Trophoblast cell (in vitro differentiated cells and primary cell): Measurements from ENCODE around the gene ASB11.

Source experiments
- DNase-seq, 2 donors: peaks; one replicate each; pipeline ENCODE4 v3.0.0-alpha.2; 2016
- H2AFZ ChIP-seq: 2 replicates; pipeline ENCODE4 v1.6.1; 2013; ENCODE audit warnings: low read length, moderate library complexity, mild to moderate bottlenecking; ENCODE audit not compliant: insufficient read depth, poor library complexity
- H2AK5ac ChIP-seq: 2 replicates; pipeline ENCODE4 v1.6.1; 2013; ENCODE audit warnings: mild to moderate bottlenecking, low read length
- H2BK120ac ChIP-seq: 2 replicates; pipeline ENCODE4 v1.6.1; 2013; ENCODE audit warnings: low read length, mild to moderate bottlenecking, moderate library complexity; ENCODE audit not compliant: insufficient read depth, poor library complexity
- H2BK12ac ChIP-seq: 2 replicates; pipeline ENCODE4 v1.6.1; 2013; ENCODE audit warnings: mild to moderate bottlenecking, low read length, moderate library complexity
- H2BK5ac ChIP-seq: 2 replicates; pipeline ENCODE4 v1.6.1; 2013; ENCODE audit warnings: low read length, low read depth, moderate library complexity, mild to moderate bottlenecking; ENCODE audit not compliant: poor library complexity
- H3K14ac ChIP-seq: 2 replicates; pipeline ENCODE4 v1.6.1; 2013; ENCODE audit warnings: mild to moderate bottlenecking, low read length
- H3K18ac ChIP-seq: 2 replicates; pipeline ENCODE4 v1.6.1; 2013; ENCODE audit warnings: mild to moderate bottlenecking, low read length
- H3K23ac ChIP-seq: 2 replicates; pipeline ENCODE4 v1.6.1; 2013; ENCODE audit warnings: low read length
- H3K27ac ChIP-seq: 2 replicates; pipeline ENCODE4 v1.5.1; 2013; ENCODE audit warnings: low read depth, mild to moderate bottlenecking, inconsistent platforms, low read length, moderate library complexity
- H3K27me3 ChIP-seq: 2 replicates; pipeline ENCODE4 v1.6.1; 2013; ENCODE audit warnings: inconsistent platforms, mild to moderate bottlenecking, low read length, moderate library complexity; ENCODE audit not compliant: insufficient read depth
- H3K36me3 ChIP-seq, 2 experiments: 1 replicate in 1 of 2; 2 replicates in 1 of 2; pipeline ENCODE4 v1.6.1; 2013; ENCODE audit warnings: low read length in 2 of 2, mild to moderate bottlenecking in 2 of 2, moderate library complexity in 1 of 2; ENCODE audit not compliant: insufficient read depth in 2 of 2, control insufficient read depth in 1 of 2
- H3K4ac ChIP-seq: 2 replicates; pipeline ENCODE4 v1.6.1; 2013; ENCODE audit warnings: low read depth, mild to moderate bottlenecking, low read length, moderate library complexity
- H3K4me1 ChIP-seq, 2 experiments: 1 replicate in 1 of 2; 2 replicates in 1 of 2; pipeline ENCODE4 v1.6.1; 2013; ENCODE audit warnings: low read length in 2 of 2, mild to moderate bottlenecking in 2 of 2, moderate library complexity in 1 of 2; ENCODE audit not compliant: insufficient read depth in 2 of 2, control insufficient read depth in 1 of 2
- H3K4me2 ChIP-seq: 2 replicates; pipeline ENCODE4 v1.6.1; 2013; ENCODE audit warnings: inconsistent platforms, mild to moderate bottlenecking, low read length, moderate library complexity
- H3K4me3 ChIP-seq: 2 replicates; pipeline ENCODE4 v1.5.1; 2013; ENCODE audit warnings: mild to moderate bottlenecking, low read depth, low read length, inconsistent platforms
- H3K79me1 ChIP-seq: one replicate; pipeline ENCODE4 v1.6.1; 2013; ENCODE audit warnings: low read length
- H3K79me2 ChIP-seq: 2 replicates; pipeline ENCODE4 v1.6.1; 2013; ENCODE audit warnings: low read length, mild to moderate bottlenecking; ENCODE audit not compliant: control insufficient read depth, insufficient read depth, poor library complexity
- H3K9ac ChIP-seq: 2 replicates; pipeline ENCODE4 v1.6.1; 2013; ENCODE audit warnings: mild to moderate bottlenecking, low read length
- H3K9me3 ChIP-seq: 2 replicates; pipeline ENCODE4 v1.6.1; 2013; ENCODE audit warnings: low read depth, mild to moderate bottlenecking, control low read depth, inconsistent platforms, low read length; ENCODE audit not compliant: insufficient read depth
- H4K12ac ChIP-seq: 2 replicates; pipeline ENCODE4 v1.6.1; 2013; ENCODE audit warnings: low read depth, mild to moderate bottlenecking, low read length, moderate library complexity
- H4K8ac ChIP-seq: 2 replicates; pipeline ENCODE4 v1.6.1; 2013; ENCODE audit warnings: low read depth, mild to moderate bottlenecking, low read length, moderate library complexity
- H4K91ac ChIP-seq: one replicate; pipeline ENCODE4 v1.6.1; 2013; ENCODE audit warnings: low read depth, mild to moderate bottlenecking, low read length, moderate library complexity
- WGBS: extraction: QIAGEN DNeasy Blood & Tissue Kit; methylation state at CpG from one replicate; pipeline ENCODE4 v1.1.7; 2013; ENCODE audit warnings: missing lambda C conversion rate; ENCODE audit not compliant: insufficient read length, insufficient coverage; ENCODE audit errors: extremely low coverage; 5-methylcytosine and 5-hydroxymethylcytosine counted together

The ASB11 gene

GRCh38 chrX:15293451-15293850 lies 22.0 kb downstream of the ASB11 start:
- no peak overlapping the region for H4K8ac ChIP-seq
- no peaks in the 10 kb centered on the region for H3K36me3 ChIP-seq
- H3K27ac ChIP-seq, result no peak overlapping the region
- H2AK5ac ChIP-seq, result no peak overlapping the region
- H4K91ac ChIP-seq, result no peak overlapping the region
- H3K4me3 ChIP-seq, result no peak overlapping the region
- no peaks in the 10 kb centered on the region for H3K27me3 ChIP-seq
- H2BK120ac ChIP-seq, result no peak overlapping the region
- no peak for DNase-seq
- H4K12ac ChIP-seq, result no peak overlapping the region
- no peak overlapping the region for H2AFZ ChIP-seq
- H3K79me2 ChIP-seq, result no peaks in the 10 kb centered on the region
- no CpG with 5 or more reads among the region's 2 CpGs for WGBS
- H3K4me2 ChIP-seq, result no peak overlapping the region
- H3K4me1 ChIP-seq, result no peaks in the 10 kb centered on the region
- no peak overlapping the region for H3K23ac ChIP-seq
- no peak overlapping the region for H3K18ac ChIP-seq
- H3K4ac ChIP-seq, result no peak overlapping the region
- H2BK12ac ChIP-seq, result no peak overlapping the region
- H3K9ac ChIP-seq, result no peak overlapping the region
- H3K79me1 ChIP-seq, result no peaks in the 10 kb centered on the region
- H3K14ac ChIP-seq, result no peak overlapping the region
- no peaks in the 10 kb centered on the region for H3K9me3 ChIP-seq
- H2BK5ac ChIP-seq, result no peak overlapping the region

- Histone ChIP-seq H2BK5ac (no peak overlapping the region), H2AK5ac (no peak overlapping the region), H3K9ac (no peak overlapping the region), H3K23ac (no peak overlapping the region), H4K91ac (no peak overlapping the region), H4K8ac (no peak overlapping the region), H3K79me2 (no peaks in the 10 kb centered on the region), H3K36me3 (no peaks in the 10 kb centered on the region), H2BK120ac (no peak overlapping the region), H2BK12ac (no peak overlapping the region), H3K27ac (no peak overlapping the region), H3K14ac (no peak overlapping the region), H3K9me3 (no peaks in the 10 kb centered on the region), H3K4me2 (no peak overlapping the region), H2AFZ (no peak overlapping the region), H3K27me3 (no peaks in the 10 kb centered on the region), H3K4ac (no peak overlapping the region), H3K79me1 (no peaks in the 10 kb centered on the region), H3K4me1 (no peaks in the 10 kb centered on the region), H3K18ac (no peak overlapping the region), H4K12ac (no peak overlapping the region), H3K4me3 (no peak overlapping the region)
- no CpG with 5 or more reads among the region's 3 CpGs for WGBS
- no peak for DNase-seq
Measured at GRCh38 chrX:15292861-15293260, 22.6 kb downstream of the ASB11 start.

GRCh38 chrX:15277604-15278003 lies 37.8 kb downstream of the ASB11 start:
- H3K36me3 ChIP-seq, result no peaks in the 10 kb centered on the region
- no CpG with 5 or more reads among the region's 1 CpG for WGBS
- H3K9ac ChIP-seq, result no peak overlapping the region
- H3K18ac ChIP-seq, result no peak overlapping the region
- no peak overlapping the region for H3K23ac ChIP-seq
- H3K79me2 ChIP-seq, result no peaks in the 10 kb centered on the region
- H3K4ac ChIP-seq, result no peak overlapping the region
- H2AFZ ChIP-seq, result no peak overlapping the region
- H2BK12ac ChIP-seq, result no peak overlapping the region
- no peak overlapping the region for H3K27ac ChIP-seq
- H3K79me1 ChIP-seq, result no peaks in the 10 kb centered on the region
- no peak overlapping the region for H3K4me3 ChIP-seq
- DNase-seq, result no peak
- H2BK5ac ChIP-seq, result no peak overlapping the region
- H3K9me3 ChIP-seq, result no peaks in the 10 kb centered on the region
- H3K27me3 ChIP-seq, result no peaks in the 10 kb centered on the region
- H4K8ac ChIP-seq, result no peak overlapping the region
- no peak overlapping the region for H2BK120ac ChIP-seq
- no peak overlapping the region for H2AK5ac ChIP-seq
- H3K4me2 ChIP-seq, result no peak overlapping the region
- no peak overlapping the region for H4K12ac ChIP-seq
- H4K91ac ChIP-seq, result no peak overlapping the region
- H3K4me1 ChIP-seq, result no peaks in the 10 kb centered on the region
- H3K14ac ChIP-seq, result no peak overlapping the region

- H3K18ac ChIP-seq, result no peak overlapping the region
- no peaks in the 10 kb centered on the region for H3K36me3 ChIP-seq
- no peak overlapping the region for H2BK120ac ChIP-seq
- no peak overlapping the region for H4K12ac ChIP-seq
- H3K79me1 ChIP-seq, result no peaks in the 10 kb centered on the region
- H3K9ac ChIP-seq, result no peak overlapping the region
- H4K8ac ChIP-seq, result no peak overlapping the region
- no peak overlapping the region for H2BK12ac ChIP-seq
- H4K91ac ChIP-seq, result no peak overlapping the region
- no peaks in the 10 kb centered on the region for H3K79me2 ChIP-seq
- no peak overlapping the region for H3K27ac ChIP-seq
- no peak overlapping the region for H3K4me3 ChIP-seq
- no peak overlapping the region for H3K14ac ChIP-seq
- DNase-seq, result no peak
- no peak overlapping the region for H2AK5ac ChIP-seq
- peaks cover 0 to 3% of the 10 kb centered on the region in 2 experiments for H3K4me1 ChIP-seq
- no peak overlapping the region for H3K23ac ChIP-seq
- no peaks in the 10 kb centered on the region for H3K27me3 ChIP-seq
- no peak overlapping the region for H2BK5ac ChIP-seq
- H3K4me2 ChIP-seq, result no peak overlapping the region
- no peak overlapping the region for H3K4ac ChIP-seq
- WGBS, result no CpG with 5 or more reads among the region's 2 CpGs
- H3K9me3 ChIP-seq, result no peaks in the 10 kb centered on the region
- no peak overlapping the region for H2AFZ ChIP-seq
Measured at GRCh38 chrX:15274946-15275345, 40.5 kb downstream of the ASB11 start.
